PC-9 (cell line): ENCODE results near the gene PCDHGB5.

ENCODE experiments used
- CTCF ChIP-seq: fragments of 200-600 bp; sonication (generic); conservative IDR thresholded peaks from 2 replicates; pipeline ENCODE4 v1.6.1; 2017; ENCODE audit warnings: mixed run types, antibody characterized with exemption, mild to moderate bottlenecking, moderate library complexity
- EZH2 ChIP-seq: fragments of 200-600 bp; sonication (generic); IDR thresholded peaks from 2 replicates; pipeline ENCODE4 v1.8.0; 2017; ENCODE audit warnings: antibody characterized with exemption, low read depth

- TF ChIP-seq CTCF = no peak
- TF ChIP-seq EZH2 = no peak
These were observed 41.8 kb downstream of the PCDHGB5 start for GRCh38 chr5:141439411-141440141.
